HFF-Myc (cell line): Measurements from ENCODE around the gene ATP5MK.
A peak's percentile ranks its signal among the peaks of the same experiment; 100 is the strongest.

ENCODE experiments used
- DNase-seq: peaks from one replicate; pipeline ENCODE4 v3.0.0-alpha.2; 2011; ENCODE audit warnings: low read depth; ENCODE audit errors: extremely low read depth
- H3K4me3 ChIP-seq: replicated peaks from 2 replicates; pipeline ENCODE4 v1.5.1; 2011; ENCODE audit warnings: low read depth, mild to moderate bottlenecking, control low read depth, low read length
- CTCF ChIP-seq: IDR thresholded peaks from 2 replicates; pipeline ENCODE4 v1.5.1; 2012; ENCODE audit warnings: mild to moderate bottlenecking, low read depth, low read length, control low read depth; ENCODE audit errors: missing control alignments

ATP5MK gene

GRCh38 chr10:103350517-103351260 is 45.6 kb downstream of the ATP5MK start, which contains the start of gene PCGF6:
PCGF6 (minus strand) TSS chr10:103351140; CDS start chr10:103351066, 74 bp downstream.
- no peak for TF ChIP-seq CTCF
- H3K4me3 ChIP-seq = peak within 1 kb of the TSS; percentile 74
- no peak for DNase-seq

GRCh38 chr10:103350175-103350516 is 46.1 kb downstream of the ATP5MK start:
- DNase-seq = no peak
- TF ChIP-seq CTCF = no peak
- peak overlapping the region; percentile 74 for H3K4me3 ChIP-seq
